ENCODE results near the gene SIN3A.

SIN3A gene

GRCh38 chr15:75361361-75361988, 90.0 kb downstream of the SIN3A start:
- Histone ChIP-seq H3K36me3 (ENCODE audit: insufficient read depth, low read length) (peaks cover 7% of the 10 kb centered on the region; the same call in 1 of the 2 replicates), H3K9me3 (ENCODE audit: control insufficient read depth, insufficient read depth, low read length) (no peaks in the 10 kb centered on the region), H3K4me1 (ENCODE audit: insufficient read depth, low read length) (no peaks in the 10 kb centered on the region), H3K9ac (ENCODE audit: low read depth, low read length) (no peak overlapping the region)

- Histone ChIP-seq H3K9me3 (ENCODE audit: control insufficient read depth, insufficient read depth, low read length) (no peaks in the 10 kb centered on the region), H3K4me1 (ENCODE audit: insufficient read depth, low read length) (no peaks in the 10 kb centered on the region), H3K36me3 (ENCODE audit: insufficient read depth, low read length) (peaks cover 5% of the 10 kb centered on the region; the same call in 1 of the 2 replicates), H3K9ac (ENCODE audit: low read depth, low read length) (no peak overlapping the region)
Observed at GRCh38 chr15:75360856-75361255, 90.6 kb downstream of the SIN3A start.

- Histone ChIP-seq H3K4me1 (ENCODE audit: insufficient read depth, low read length) (no peaks in the 10 kb centered on the region), H3K36me3 (ENCODE audit: insufficient read depth, low read length) (peaks cover 5% of the 10 kb centered on the region; the same call in 1 of the 2 replicates), H3K9me3 (ENCODE audit: control insufficient read depth, insufficient read depth, low read length) (no peaks in the 10 kb centered on the region)
Observed at GRCh38 chr15:75360391-75360790, 91.1 kb downstream of the SIN3A start.

GRCh38 chr15:75359537-75360250, 91.8 kb downstream of the SIN3A start:
- Histone ChIP-seq H3K9ac (ENCODE audit: low read depth, low read length) (no peak overlapping the region), H3K36me3 (ENCODE audit: insufficient read depth, low read length) (peaks cover 2% of the 10 kb centered on the region; the same call in 1 of the 2 replicates), H3K9me3 (ENCODE audit: control insufficient read depth, insufficient read depth, low read length) (no peaks in the 10 kb centered on the region), H3K4me1 (ENCODE audit: insufficient read depth, low read length) (no peaks in the 10 kb centered on the region)

More at GRCh38 chr15:75360391-75360790, 91.1 kb downstream of the SIN3A start:
- H3K9ac ChIP-seq (ENCODE audit: low read depth, low read length), result no peak overlapping the region

GRCh38 chr15:75358771-75359536, 92.5 kb downstream of the SIN3A start:
- peaks cover 2% of the 10 kb centered on the region; the same call in 1 of the 2 replicates for H3K36me3 ChIP-seq (ENCODE audit: insufficient read depth, low read length)
- H3K9ac ChIP-seq (ENCODE audit: low read depth, low read length), result no peak overlapping the region

GRCh38 chr15:75357976-75358673, 93.4 kb downstream of the SIN3A start:
- H3K9me3 ChIP-seq (ENCODE audit: control insufficient read depth, insufficient read depth, low read length), result no peaks in the 10 kb centered on the region
- H3K4me1 ChIP-seq (ENCODE audit: insufficient read depth, low read length), result no peaks in the 10 kb centered on the region
- H3K36me3 ChIP-seq (ENCODE audit: insufficient read depth, low read length), result peaks cover 2% of the 10 kb centered on the region; the same call in 1 of the 2 replicates
- no peak overlapping the region for H3K9ac ChIP-seq (ENCODE audit: low read depth, low read length)

More at GRCh38 chr15:75358771-75359536, 92.5 kb downstream of the SIN3A start:
- H3K9me3 ChIP-seq (ENCODE audit: control insufficient read depth, insufficient read depth, low read length), result no peaks in the 10 kb centered on the region
- no peaks in the 10 kb centered on the region for H3K4me1 ChIP-seq (ENCODE audit: insufficient read depth, low read length)

GRCh38 chr15:75356517-75356916, 95.0 kb downstream of the SIN3A start:
- Histone ChIP-seq H3K4me1 (ENCODE audit: insufficient read depth, low read length) (no peaks in the 10 kb centered on the region), H3K9me3 (ENCODE audit: control insufficient read depth, insufficient read depth, low read length) (no peaks in the 10 kb centered on the region), H3K36me3 (ENCODE audit: insufficient read depth, low read length) (peaks cover 2% of the 10 kb centered on the region; the same call in 1 of the 2 replicates), H3K9ac (ENCODE audit: low read depth, low read length) (no peak overlapping the region)

- no peaks in the 10 kb centered on the region for H3K9me3 ChIP-seq (ENCODE audit: control insufficient read depth, insufficient read depth, low read length)
- H3K4me1 ChIP-seq (ENCODE audit: insufficient read depth, low read length), result no peaks in the 10 kb centered on the region
- H3K36me3 ChIP-seq (ENCODE audit: insufficient read depth, low read length), result peaks cover 2% of the 10 kb centered on the region; the same call in 1 of the 2 replicates
- no peak overlapping the region for H3K9ac ChIP-seq (ENCODE audit: low read depth, low read length)
Observed at GRCh38 chr15:75356006-75356405, 95.5 kb downstream of the SIN3A start.

- Histone ChIP-seq H3K4me1 (ENCODE audit: insufficient read depth, low read length) (no peaks in the 10 kb centered on the region), H3K9me3 (ENCODE audit: control insufficient read depth, insufficient read depth, low read length) (no peaks in the 10 kb centered on the region), H3K9ac (ENCODE audit: low read depth, low read length) (no peak overlapping the region), H3K36me3 (ENCODE audit: insufficient read depth, low read length) (peaks cover 2% of the 10 kb centered on the region; the same call in 1 of the 2 replicates)
Observed at GRCh38 chr15:75355369-75355768, 96.1 kb downstream of the SIN3A start.

- no peaks in the 10 kb centered on the region for H3K9me3 ChIP-seq (ENCODE audit: control insufficient read depth, insufficient read depth, low read length)
- no peak overlapping the region for H3K9ac ChIP-seq (ENCODE audit: low read depth, low read length)
- H3K36me3 ChIP-seq (ENCODE audit: insufficient read depth, low read length), result peaks cover 1% of the 10 kb centered on the region; the same call in 1 of the 2 replicates
- H3K4me1 ChIP-seq (ENCODE audit: insufficient read depth, low read length), result no peaks in the 10 kb centered on the region
Observed at GRCh38 chr15:75354454-75354853, 97.0 kb downstream of the SIN3A start.

- H3K36me3 ChIP-seq (ENCODE audit: insufficient read depth, low read length), result no peaks in the 10 kb centered on the region
- no peak overlapping the region for H3K9ac ChIP-seq (ENCODE audit: low read depth, low read length)
- no peaks in the 10 kb centered on the region; the same call in 1 of the 2 replicates for H3K4me1 ChIP-seq (ENCODE audit: insufficient read depth, low read length)
- no peaks in the 10 kb centered on the region for H3K9me3 ChIP-seq (ENCODE audit: control insufficient read depth, insufficient read depth, low read length)
Observed at GRCh38 chr15:75353604-75354003, 97.9 kb downstream of the SIN3A start.

- Histone ChIP-seq H3K9ac (ENCODE audit: low read depth, low read length) (no peak overlapping the region), H3K4me1 (ENCODE audit: insufficient read depth, low read length) (no peaks in the 10 kb centered on the region; the same call in 1 of the 2 replicates), H3K9me3 (ENCODE audit: control insufficient read depth, insufficient read depth, low read length) (no peaks in the 10 kb centered on the region), H3K36me3 (ENCODE audit: insufficient read depth, low read length) (no peaks in the 10 kb centered on the region)
Observed at GRCh38 chr15:75352186-75353080, 99.1 kb downstream of the SIN3A start.

All from ES-I3 (cell line).